Neural cell (in vitro differentiated cells): ENCODE data around the gene FYB1. TPM values are rescaled to one million over a fixed set of nuclear protein-coding genes. Genes with fewer than 3 reads are reported as not detected.

ENCODE experiments used
- H2AFZ ChIP-seq: fragments of 200-600, 300-800 bp; sonication (generic), shearing (Covaris generic); 2 replicates; pipeline ENCODE4 v1.6.0; 2014; ENCODE audit warnings: low read depth, mild to moderate bottlenecking, antibody characterized with exemption, low read length, moderate library complexity
- H3F3A ChIP-seq: fragments of 200-600 bp; shearing (Covaris generic); 2 replicates; pipeline ENCODE4 v1.6.1; 2016; ENCODE audit warnings: mild to moderate bottlenecking, moderate library complexity, mixed read lengths, antibody characterized with exemption, low read length; ENCODE audit not compliant: insufficient read depth, poor library complexity, severe bottlenecking
- H3K27ac ChIP-seq: fragments of 200-600, 300-800 bp; sonication (generic), shearing (Covaris generic); 2 replicates; pipeline ENCODE4 v1.5.1; 2014; ENCODE audit warnings: mild to moderate bottlenecking, low read length, moderate library complexity
- H3K27me3 ChIP-seq: fragments of 300-800, 200-600 bp; sonication (generic), shearing (Covaris generic); 2 replicates; pipeline ENCODE4 v1.6.0; 2014; ENCODE audit warnings: mild to moderate bottlenecking, low read depth, low read length, moderate library complexity; ENCODE audit not compliant: insufficient read depth
- H3K36me3 ChIP-seq: fragments of 300-800, 200-600 bp; sonication (generic), shearing (Covaris generic); 2 replicates; pipeline ENCODE4 v1.5.1; 2014; ENCODE audit warnings: mild to moderate bottlenecking, antibody characterized with exemption, low read length, moderate library complexity; ENCODE audit not compliant: insufficient read depth
- H3K4me2 ChIP-seq: fragments of 300-800, 200-600 bp; sonication (generic), shearing (Covaris generic); 2 replicates; pipeline ENCODE4 v1.6.0; 2014; ENCODE audit warnings: mild to moderate bottlenecking, low read length
- H3K4me3 ChIP-seq: fragments of 300-800, 200-600 bp; sonication (generic), shearing (Covaris generic); 2 replicates; pipeline ENCODE4 v1.5.1; 2014; ENCODE audit warnings: mild to moderate bottlenecking, low read length, moderate library complexity
- H3K79me2 ChIP-seq: fragments of 200-600 bp; shearing (Covaris generic); replicated peaks from 2 replicates; pipeline ENCODE4 v1.6.0; 2014; ENCODE audit warnings: mild to moderate bottlenecking, low read length, moderate library complexity; ENCODE audit not compliant: insufficient read depth
- H3K9ac ChIP-seq: fragments of 300-800, 200-600 bp; sonication (generic), shearing (Covaris generic); 2 replicates; pipeline ENCODE4 v1.6.1; 2016; ENCODE audit warnings: mild to moderate bottlenecking, low read length, mixed read lengths
- H3K9me2 ChIP-seq: fragments of 200-600 bp; shearing (Covaris generic); 2 replicates; pipeline ENCODE4 v1.6.1; 2016; ENCODE audit warnings: mild to moderate bottlenecking, low read length, mixed read lengths; ENCODE audit not compliant: insufficient read depth
- H3K9me3 ChIP-seq: fragments of 200-600, 300-800 bp; sonication (generic), shearing (Covaris generic); 2 replicates; pipeline ENCODE4 v1.6.1; 2016; ENCODE audit warnings: mild to moderate bottlenecking, mixed run types, low read length, moderate library complexity, mixed read lengths
- H4K20me1 ChIP-seq: fragments of 200-600 bp; shearing (Covaris generic); 2 replicates; pipeline ENCODE4 v1.6.1; 2016; ENCODE audit warnings: mild to moderate bottlenecking, mixed run types; ENCODE audit not compliant: insufficient read depth
- EP300 ChIP-seq: fragments of 450-650 bp; conservative IDR thresholded peaks from 2 replicates; pipeline ENCODE4 v1.6.1; 2014; ENCODE audit warnings: antibody characterized with exemption, mild to moderate bottlenecking, moderate library complexity; ENCODE audit not compliant: poor library complexity, severe bottlenecking
- EZH2 ChIP-seq: fragments of 200-600, 300-800 bp; shearing (Covaris generic), sonication (generic); IDR thresholded peaks from 2 replicates; pipeline ENCODE4 v1.6.1; 2014; ENCODE audit warnings: antibody characterized with exemption, low read length, borderline replicate concordance, mild to moderate bottlenecking; ENCODE audit not compliant: insufficient read depth, poor library complexity, severe bottlenecking
- MXI1 ChIP-seq: fragments of 450-650 bp; conservative IDR thresholded peaks from 2 replicates; pipeline ENCODE4 v1.6.1; 2014; ENCODE audit warnings: antibody characterized with exemption, mild to moderate bottlenecking; ENCODE audit not compliant: poor library complexity, severe bottlenecking
- POLR2AphosphoS5 ChIP-seq: IDR thresholded peaks from 2 replicates; pipeline ENCODE4 v1.6.1; 2012
- RAD21 ChIP-seq: fragments of 450-650 bp; conservative IDR thresholded peaks from 2 replicates; pipeline ENCODE4 v1.6.1; 2014; ENCODE audit warnings: antibody characterized with exemption, mild to moderate bottlenecking, moderate library complexity
- REST ChIP-seq: IDR thresholded peaks from 2 replicates; pipeline ENCODE4 v1.6.1; 2012; ENCODE audit warnings: borderline replicate concordance
- SMC3 ChIP-seq: fragments of 450-650 bp; conservative IDR thresholded peaks from 2 replicates; pipeline ENCODE4 v1.6.1; 2014; ENCODE audit warnings: antibody characterized with exemption, mild to moderate bottlenecking, moderate library complexity; ENCODE audit not compliant: poor library complexity
- TAF1 ChIP-seq: IDR thresholded peaks from 2 replicates; pipeline ENCODE4 v1.6.1; 2012; ENCODE audit warnings: low read depth
- polyA plus RNA-seq: library from polyadenylated mRNA; depleted of rRNA; stranded (reverse); fragments of >200 nt; gene quantifications from 2 replicates; pipeline ENCODE4 v1.2.3, GENCODE V29; 2014
- TF ChIP-seq, protein P1 (sequence below): fragments of 450-650 bp; IDR thresholded peaks from 2 replicates; pipeline ENCODE4 v1.5.1; 2014; ENCODE audit warnings: antibody characterized with exemption, mild to moderate bottlenecking, moderate library complexity; ENCODE audit not compliant: poor library complexity, severe bottlenecking

Gene FYB1
- polyA plus RNA-seq, 1 donor from 2014 or later = not detected

- Histone ChIP-seq H3K27ac (no peak overlapping the region), H4K20me1 (no peaks in the 10 kb centered on the region), H3K27me3 (no peaks in the 10 kb centered on the region), H3K36me3 (no peaks in the 10 kb centered on the region), H3K9me2 (no peaks in the 10 kb centered on the region), H3K79me2 (no peaks in the 10 kb centered on the region), H3F3A (no peaks in the 10 kb centered on the region), H3K9ac (no peak overlapping the region), H3K4me3 (no peak overlapping the region), H3K9me3 (no peaks in the 10 kb centered on the region), H3K4me2 (no peak overlapping the region), H2AFZ (no peak overlapping the region)
- TF ChIP-seq SMC3 (no peak), EP300 (no peak), EZH2 (no peak), MXI1 (no peak), TAF1 (no peak), POLR2AphosphoS5 (no peak), REST (no peak), RAD21 (no peak)
- TF ChIP-seq, protein P1, sequence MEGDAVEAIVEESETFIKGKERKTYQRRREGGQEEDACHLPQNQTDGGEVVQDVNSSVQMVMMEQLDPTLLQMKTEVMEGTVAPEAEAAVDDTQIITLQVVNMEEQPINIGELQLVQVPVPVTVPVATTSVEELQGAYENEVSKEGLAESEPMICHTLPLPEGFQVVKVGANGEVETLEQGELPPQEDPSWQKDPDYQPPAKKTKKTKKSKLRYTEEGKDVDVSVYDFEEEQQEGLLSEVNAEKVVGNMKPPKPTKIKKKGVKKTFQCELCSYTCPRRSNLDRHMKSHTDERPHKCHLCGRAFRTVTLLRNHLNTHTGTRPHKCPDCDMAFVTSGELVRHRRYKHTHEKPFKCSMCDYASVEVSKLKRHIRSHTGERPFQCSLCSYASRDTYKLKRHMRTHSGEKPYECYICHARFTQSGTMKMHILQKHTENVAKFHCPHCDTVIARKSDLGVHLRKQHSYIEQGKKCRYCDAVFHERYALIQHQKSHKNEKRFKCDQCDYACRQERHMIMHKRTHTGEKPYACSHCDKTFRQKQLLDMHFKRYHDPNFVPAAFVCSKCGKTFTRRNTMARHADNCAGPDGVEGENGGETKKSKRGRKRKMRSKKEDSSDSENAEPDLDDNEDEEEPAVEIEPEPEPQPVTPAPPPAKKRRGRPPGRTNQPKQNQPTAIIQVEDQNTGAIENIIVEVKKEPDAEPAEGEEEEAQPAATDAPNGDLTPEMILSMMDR = no peak
Measured at GRCh38 chr5:39233783-39234182, 14.4 kb upstream of the FYB1 start.

- no peaks in the 10 kb centered on the region for H3K36me3 ChIP-seq
- no peaks in the 10 kb centered on the region for H3K27me3 ChIP-seq
- TF ChIP-seq EP300 (no peak), TAF1 (no peak)
- H3K9ac ChIP-seq = no peak overlapping the region
- no peak overlapping the region for H2AFZ ChIP-seq
- H3K4me3 ChIP-seq = no peak overlapping the region
- H3K4me2 ChIP-seq = no peak overlapping the region
- H3K27ac ChIP-seq = no peak overlapping the region
- no peaks in the 10 kb centered on the region for H3K9me2 ChIP-seq
- H3F3A ChIP-seq = no peaks in the 10 kb centered on the region
- H4K20me1 ChIP-seq = no peaks in the 10 kb centered on the region
- no peaks in the 10 kb centered on the region for H3K79me2 ChIP-seq
- no peaks in the 10 kb centered on the region for H3K9me3 ChIP-seq
Measured at GRCh38 chr5:39231705-39232525, 12.6 kb upstream of the FYB1 start.
